ENCODE data around the gene SLC31A1.

DNA sequence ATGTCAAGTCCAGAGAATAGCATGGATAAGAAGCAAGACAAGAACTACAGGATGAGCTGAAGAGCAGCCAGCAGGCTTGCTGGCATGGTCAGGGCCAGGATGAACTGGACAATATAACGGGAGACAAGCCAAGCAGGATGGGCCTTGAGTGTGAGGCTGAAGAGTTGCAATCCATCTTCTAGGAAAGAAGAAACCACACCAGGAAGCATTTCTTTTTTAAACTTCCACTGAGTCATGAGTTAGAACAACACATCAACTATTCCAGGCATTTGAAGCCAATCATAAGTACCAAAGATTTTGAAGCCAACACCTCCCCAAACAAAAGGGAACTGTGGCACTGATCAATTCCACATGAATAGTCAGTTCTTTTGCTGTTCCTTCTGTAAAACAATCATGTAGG is 43.3 kb upstream of the SLC31A1 start:
- TF ChIP-seq, protein P1, sequence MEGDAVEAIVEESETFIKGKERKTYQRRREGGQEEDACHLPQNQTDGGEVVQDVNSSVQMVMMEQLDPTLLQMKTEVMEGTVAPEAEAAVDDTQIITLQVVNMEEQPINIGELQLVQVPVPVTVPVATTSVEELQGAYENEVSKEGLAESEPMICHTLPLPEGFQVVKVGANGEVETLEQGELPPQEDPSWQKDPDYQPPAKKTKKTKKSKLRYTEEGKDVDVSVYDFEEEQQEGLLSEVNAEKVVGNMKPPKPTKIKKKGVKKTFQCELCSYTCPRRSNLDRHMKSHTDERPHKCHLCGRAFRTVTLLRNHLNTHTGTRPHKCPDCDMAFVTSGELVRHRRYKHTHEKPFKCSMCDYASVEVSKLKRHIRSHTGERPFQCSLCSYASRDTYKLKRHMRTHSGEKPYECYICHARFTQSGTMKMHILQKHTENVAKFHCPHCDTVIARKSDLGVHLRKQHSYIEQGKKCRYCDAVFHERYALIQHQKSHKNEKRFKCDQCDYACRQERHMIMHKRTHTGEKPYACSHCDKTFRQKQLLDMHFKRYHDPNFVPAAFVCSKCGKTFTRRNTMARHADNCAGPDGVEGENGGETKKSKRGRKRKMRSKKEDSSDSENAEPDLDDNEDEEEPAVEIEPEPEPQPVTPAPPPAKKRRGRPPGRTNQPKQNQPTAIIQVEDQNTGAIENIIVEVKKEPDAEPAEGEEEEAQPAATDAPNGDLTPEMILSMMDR (IDR thresholded peaks at IDR 0.05; ENCODE audit: insufficient read depth, low read length): no peak
- TF ChIP-seq POLR2AphosphoS5 (IDR thresholded peaks at IDR 0.05; ENCODE audit: low read depth) (no peak), GABPA (IDR thresholded peaks at IDR 0.05; ENCODE audit: low read depth) (no peak)
- TF ChIP-seq, protein P2, sequence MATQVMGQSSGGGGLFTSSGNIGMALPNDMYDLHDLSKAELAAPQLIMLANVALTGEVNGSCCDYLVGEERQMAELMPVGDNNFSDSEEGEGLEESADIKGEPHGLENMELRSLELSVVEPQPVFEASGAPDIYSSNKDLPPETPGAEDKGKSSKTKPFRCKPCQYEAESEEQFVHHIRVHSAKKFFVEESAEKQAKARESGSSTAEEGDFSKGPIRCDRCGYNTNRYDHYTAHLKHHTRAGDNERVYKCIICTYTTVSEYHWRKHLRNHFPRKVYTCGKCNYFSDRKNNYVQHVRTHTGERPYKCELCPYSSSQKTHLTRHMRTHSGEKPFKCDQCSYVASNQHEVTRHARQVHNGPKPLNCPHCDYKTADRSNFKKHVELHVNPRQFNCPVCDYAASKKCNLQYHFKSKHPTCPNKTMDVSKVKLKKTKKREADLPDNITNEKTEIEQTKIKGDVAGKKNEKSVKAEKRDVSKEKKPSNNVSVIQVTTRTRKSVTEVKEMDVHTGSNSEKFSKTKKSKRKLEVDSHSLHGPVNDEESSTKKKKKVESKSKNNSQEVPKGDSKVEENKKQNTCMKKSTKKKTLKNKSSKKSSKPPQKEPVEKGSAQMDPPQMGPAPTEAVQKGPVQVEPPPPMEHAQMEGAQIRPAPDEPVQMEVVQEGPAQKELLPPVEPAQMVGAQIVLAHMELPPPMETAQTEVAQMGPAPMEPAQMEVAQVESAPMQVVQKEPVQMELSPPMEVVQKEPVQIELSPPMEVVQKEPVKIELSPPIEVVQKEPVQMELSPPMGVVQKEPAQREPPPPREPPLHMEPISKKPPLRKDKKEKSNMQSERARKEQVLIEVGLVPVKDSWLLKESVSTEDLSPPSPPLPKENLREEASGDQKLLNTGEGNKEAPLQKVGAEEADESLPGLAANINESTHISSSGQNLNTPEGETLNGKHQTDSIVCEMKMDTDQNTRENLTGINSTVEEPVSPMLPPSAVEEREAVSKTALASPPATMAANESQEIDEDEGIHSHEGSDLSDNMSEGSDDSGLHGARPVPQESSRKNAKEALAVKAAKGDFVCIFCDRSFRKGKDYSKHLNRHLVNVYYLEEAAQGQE (IDR thresholded peaks at IDR 0.05; ENCODE audit: insufficient replicate concordance, low read depth): no peak
